Muscle of back (tissue), 11 donors: Measurements from ENCODE around the gene FUNDC2. TPM values are rescaled to one million over a fixed set of nuclear protein-coding genes. Genes with fewer than 3 reads are reported as not detected.
A peak's percentile ranks its signal among the peaks of the same experiment; 100 is the strongest.

Experiments
- DNase-seq, 3 donors: peaks; one replicate each; pipeline versions ENCODE4 v3.0.0 to v3.0.0-alpha.2; 2013
- polyA plus RNA-seq, 10 donors: library from polyadenylated mRNA; unstranded; fragments of 120-200 nt; gene quantifications; one replicate each; pipeline ENCODE4 v1.2.1, GENCODE V29; 2013; ENCODE audit not compliant: insufficient read length in 10 of 10

Gene FUNDC2
- polyA plus RNA-seq, 10 donors: 128 to 151 (median 137) TPM

DNA sequence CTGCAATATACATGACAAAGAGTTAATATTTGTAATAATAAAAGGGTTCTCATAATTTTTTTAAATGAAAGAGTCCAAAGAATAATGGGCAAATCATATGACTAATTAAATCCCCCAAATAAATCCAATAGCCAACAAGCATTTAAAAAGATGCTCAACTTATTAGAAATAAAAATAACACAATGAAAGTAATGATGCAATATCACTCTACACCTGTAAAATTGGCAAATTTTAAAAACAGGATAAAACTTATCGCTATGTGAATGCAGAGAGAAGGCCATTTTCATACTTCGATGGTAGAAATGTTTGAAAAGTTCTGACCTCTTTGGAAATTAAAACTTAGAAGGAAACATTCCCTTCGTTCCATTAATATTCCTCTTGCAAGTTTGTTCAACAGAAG is 6.1 kb upstream of the FUNDC2 start:
- DNase-seq: no peak

DNA sequence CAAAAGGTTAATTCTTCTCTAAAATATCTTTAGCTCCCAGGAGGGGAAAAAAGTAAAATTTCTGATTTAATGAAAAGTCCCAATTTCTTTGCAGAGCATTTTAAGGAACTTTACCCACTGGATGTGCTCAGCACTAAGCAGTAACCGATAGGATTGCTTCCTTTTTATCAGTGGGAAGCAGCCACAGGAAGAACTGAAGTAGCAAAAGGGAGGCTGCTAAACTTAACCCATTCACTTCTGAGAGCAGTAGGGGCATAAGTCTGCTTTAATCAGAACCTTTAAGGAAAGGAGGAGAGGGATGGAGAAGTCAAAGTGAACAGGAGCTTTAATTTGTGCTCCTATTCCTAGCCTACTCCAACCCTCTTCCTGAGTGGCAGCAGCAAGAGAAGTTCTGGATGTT is 4.1 kb upstream of the FUNDC2 start, which contains the start of gene F8:
F8 (minus strand) TSS at position 139 of the 400 bp plus-strand sequence. CDS start 171 bp downstream, outside the sequence.
- no peak for DNase-seq

DNA sequence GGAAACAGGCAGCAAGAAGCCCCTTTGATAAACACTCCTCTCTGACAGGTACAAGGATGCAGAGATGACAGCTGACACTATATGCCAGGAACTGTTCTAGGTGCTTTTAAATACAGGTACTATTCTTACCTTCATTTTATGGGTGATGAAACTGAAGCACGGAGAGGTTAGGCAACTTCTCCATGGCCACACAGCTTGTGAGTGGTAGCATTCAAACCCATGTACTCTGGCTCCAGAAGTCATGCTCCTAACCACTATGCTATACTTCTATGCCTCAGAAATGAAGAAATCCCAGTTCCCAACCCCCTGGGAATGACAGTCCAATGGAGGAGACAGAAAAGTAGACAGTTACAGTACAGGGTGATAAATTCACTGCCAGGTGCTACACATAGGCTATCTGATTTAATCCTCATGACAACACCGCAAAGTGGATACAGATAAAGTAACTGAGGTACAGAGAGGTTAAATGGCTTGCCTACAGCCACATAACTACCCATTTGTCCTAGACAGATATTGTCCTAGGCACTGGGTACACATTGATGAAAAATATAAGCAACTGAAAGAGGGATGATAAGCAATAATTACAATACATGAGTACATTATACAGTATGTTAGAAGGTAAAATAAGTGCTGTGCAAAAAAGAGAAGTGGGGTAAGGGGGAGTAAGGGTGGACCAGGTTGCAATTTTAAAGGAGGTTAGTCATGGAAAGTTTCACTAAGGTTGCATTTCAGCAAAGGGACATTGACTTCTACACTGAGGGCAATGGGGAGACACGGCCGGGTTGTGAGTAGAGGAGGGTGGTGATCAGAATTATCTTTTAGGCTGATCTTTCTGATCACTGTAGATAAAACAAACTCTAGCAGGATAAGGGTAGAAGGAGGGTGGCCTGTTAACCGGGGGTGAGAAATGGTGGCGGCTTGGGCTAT is 2.5 kb upstream of the FUNDC2 start:
- no peak for DNase-seq

DNA sequence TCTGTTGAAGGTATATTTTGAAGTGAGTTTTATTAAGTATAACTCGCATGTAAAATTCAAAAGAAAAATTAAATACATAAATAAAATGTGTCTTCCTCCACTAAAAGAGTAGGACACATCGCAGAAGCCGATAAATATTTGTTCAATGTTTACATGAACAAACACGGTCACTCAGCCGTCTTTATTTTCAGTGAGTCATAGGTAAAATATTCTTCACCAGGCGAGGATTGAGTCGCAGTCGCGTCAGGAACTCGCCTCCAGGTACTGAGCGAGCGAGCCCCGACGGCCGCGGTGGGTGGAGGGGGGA is 271 bp upstream of the FUNDC2 start:
- DNase-seq: no peak

DNA sequence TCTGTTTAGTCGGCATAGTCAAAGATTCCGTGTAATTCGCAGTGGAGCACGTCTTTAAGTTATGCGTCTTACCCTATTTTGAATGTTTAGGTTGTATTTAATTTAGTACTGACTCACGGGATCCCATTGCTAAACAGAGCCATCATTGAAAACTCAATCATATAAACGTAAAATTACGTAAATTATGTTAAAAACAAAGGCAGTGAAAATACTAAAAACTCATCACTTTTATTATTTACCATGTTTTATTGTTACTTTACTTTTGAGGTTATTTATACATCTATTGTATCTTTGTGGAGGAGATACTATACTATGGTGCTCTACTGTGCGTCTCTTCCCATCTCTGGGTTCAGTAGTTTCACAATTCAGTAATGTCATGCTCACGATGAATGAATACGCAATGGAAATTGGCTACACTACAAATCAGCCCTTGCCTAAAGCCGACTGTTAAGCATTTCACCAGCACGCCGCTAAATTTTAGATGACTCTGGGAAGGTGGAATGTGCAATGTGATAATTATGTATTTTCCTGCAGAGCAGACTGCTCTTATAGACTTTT is 944 bp downstream of the FUNDC2 start:
- peak; percentile 53 to 80 (median 63) for DNase-seq

DNA sequence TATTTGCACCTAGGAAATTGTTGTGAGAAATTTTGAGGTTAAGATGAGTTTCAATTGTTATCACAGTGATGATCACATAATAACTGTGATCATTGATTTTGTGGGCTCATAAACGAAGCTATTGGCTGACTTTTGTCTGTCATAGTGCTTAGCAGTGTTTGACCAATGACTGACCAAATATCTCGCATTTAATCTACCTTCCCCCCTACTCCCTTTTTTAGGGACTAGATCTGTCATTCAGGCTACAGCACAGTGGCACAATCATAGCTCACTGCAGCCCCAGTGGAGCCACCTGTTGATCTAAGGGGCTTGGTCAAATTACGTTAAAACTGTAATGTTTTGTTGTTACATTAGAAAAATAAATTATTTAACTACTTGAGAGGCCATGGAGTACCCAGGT is 1.5 kb downstream of the FUNDC2 start:
- DNase-seq: peak in 1 of 3 donors; percentile 6

DNA sequence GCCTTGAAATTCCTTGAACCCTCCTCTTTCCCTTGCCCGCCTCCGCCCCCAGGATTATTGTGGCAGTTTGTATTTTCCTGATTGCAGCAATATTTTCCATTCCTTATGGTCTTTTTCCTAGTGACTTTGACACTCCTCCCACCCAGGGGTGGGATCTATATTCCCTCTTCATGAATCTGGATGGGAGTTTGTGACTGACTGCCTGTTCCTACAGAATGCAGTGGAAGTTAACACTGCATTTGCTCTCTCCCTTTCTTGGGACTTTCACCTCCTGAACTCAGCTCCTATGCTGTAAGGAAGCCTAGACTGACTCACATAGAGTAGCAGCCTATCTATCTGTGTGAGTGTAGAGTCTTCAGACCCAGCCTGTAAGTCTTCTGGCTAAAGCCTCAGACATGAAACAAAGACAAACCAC is 2.2 kb downstream of the FUNDC2 start:
- peak in 2 of 3 donors; percentile 18 to 39 for DNase-seq

DNA sequence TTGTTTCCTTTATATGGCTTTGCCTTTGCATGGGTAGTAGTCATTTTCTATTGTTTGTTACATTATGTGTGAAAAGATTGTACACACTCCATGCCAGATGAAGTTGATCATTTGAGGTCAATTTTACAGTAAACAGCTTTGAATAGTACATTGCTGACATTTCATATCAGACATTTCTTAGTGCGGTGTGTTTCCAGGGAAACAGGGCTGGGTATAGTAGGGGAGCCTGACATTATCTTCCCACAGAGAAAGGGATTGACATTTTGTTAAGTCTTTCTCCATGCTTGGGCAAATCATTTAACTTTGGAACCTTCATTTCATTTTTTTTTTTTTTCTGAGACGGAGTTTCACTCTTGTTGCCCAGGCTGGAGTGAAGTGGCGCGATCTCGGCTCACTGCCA is 5.0 kb downstream of the FUNDC2 start:
- DNase-seq: no peak

DNA sequence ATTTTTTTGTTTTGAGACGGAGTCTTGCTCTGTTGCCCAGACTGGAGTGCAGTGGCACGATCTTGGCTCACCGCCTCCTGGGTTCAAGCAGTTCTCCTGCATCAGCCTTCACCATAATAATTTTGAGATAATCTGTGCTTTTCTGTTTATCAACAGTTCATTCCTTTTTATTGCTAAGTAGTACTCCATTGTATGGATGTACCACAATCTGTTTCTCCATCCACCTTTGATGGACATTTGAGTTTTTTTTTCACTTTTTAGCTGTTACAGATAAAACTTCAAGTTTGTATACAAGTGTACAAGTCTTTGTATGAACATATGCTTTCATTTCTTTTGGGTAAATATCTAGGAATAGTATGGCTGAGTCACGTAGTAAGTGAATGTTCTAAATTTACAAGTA is 9.0 kb downstream of the FUNDC2 start:
- no peak for DNase-seq

DNA sequence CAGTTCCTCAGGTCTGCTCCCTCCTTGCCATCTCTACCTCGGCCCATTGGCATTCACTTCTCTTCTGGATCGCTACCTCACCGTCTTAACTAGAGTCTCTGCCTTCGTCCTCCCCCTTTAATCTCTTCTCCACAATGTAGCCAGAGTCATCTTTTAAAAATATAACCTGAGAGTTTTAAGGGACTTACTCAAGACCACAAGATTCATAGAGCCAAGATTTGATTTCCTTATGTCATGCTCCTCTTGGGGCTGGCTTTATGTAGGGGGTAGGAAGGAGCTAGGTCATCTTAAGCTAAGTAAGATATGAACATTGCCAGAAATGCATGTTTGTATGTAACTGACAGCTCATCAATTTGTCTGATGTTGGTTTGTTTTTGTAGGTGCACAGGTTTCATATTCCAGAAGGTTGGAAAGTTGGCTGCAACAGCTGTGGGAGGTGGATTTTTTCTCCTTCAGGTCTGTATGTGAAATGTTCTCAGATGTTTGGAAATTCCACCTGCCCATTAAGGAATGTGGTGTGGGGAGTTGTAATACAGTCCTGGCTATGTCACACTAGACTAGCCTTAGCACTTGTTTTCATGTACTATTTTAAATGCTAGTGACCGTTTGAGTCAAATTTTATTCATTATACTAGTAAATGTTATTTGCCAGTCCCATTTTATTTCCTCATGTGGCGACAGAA is 19.6 kb downstream of the FUNDC2 start:
- no peak for DNase-seq

DNA sequence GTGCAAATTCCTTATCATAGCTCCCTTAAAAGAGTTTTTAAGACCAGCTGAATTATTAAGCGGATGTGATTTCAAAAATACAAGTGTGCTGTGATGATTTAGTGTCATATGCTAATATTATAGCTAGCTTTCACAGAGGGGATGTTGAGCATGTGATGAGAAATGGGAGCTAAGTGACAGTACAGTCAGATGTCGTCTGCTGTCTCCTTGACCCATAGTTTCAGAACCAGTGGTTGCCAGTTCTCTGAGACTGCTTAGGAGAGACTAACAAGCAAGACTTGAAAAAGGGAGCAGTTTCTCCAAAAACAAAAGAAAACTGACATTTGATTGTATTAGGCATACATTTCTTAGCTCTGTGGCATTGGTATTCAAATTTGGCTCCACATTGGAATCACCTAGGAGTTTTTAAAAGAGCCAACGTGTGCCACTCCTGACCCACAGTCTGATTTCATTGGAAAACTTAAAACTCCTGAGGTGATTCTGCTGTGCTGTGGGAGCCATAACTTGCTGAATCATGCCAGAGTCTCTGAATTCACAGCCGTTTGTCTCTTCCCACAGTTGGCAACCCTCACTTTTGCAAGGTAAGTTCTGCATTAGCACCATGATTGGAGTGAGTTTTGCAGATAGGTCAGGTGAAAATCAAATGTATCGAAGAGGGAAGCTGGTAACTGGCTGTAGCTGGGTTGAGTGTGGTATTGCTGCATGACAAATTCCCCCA is 20.3 kb downstream of the FUNDC2 start:
- DNase-seq: no peak

DNA sequence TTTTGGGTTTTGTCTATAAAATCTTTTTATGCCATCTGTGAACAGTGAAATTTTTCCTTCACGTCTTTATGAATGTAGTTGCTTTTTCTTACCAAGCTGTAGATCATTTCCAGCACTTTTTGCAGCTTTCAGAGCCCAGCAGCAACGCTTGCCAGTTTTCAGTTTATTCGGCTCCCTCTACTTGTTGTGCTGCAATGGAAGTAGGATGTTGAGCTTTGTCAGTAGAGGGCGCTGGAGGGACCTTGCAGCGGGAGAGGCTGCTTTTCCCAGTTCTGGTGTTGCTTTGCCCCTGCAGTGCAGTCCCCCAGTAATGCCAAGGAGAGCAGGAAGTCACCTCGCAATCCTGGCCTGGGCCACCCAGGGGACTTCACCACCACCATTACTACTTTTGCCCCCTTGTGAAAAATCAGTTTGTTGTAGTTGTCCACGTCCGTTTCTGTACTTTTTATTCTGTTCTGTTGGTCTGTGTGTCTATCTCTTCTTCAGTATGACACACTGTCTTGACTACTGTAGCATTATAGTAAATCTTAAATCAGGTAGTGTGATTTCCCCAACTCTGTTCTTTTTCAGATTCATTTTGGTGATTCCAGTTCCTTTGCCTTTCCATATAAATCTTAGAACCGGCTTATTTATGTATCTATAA is 22.5 kb downstream of the FUNDC2 start:
- peak in 2 of 3 donors; percentile 26 to 34 for DNase-seq

DNA sequence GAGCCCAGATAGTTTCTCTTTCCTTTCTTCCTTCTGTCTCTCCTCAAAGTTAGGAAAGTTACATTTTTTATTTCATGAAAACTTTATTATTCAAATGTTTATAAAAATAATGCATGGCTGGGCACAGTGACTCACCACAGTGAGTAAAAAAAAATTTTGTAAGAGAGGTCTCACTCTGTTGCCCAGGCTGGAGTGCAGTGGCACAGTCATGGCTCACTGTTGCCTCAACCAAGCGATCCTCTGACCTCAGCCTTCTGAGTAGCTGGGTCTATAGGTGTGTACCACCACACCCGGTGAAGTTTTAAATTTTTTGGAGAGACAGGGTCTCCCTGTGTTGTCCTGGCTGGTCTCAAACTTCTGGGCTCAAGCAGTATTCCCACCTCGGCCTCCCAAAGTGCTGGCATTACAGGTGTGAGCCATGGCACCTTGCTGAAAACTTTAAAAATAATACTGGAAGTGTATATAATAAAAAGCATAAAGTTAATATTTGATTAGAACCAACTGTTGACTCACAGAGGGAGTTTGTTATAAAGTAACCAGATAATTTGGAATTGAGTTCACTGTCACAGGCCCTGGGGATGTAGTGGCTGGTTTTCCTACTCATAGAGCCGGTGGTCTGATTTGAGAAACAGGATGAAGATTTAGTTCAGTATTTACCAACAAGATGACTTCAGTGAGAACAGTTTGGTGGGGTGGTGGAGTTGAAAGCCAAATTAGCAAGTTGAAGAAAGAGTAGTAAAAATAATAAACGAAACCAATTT is 26.3 kb downstream of the FUNDC2 start:
- no peak for DNase-seq

DNA sequence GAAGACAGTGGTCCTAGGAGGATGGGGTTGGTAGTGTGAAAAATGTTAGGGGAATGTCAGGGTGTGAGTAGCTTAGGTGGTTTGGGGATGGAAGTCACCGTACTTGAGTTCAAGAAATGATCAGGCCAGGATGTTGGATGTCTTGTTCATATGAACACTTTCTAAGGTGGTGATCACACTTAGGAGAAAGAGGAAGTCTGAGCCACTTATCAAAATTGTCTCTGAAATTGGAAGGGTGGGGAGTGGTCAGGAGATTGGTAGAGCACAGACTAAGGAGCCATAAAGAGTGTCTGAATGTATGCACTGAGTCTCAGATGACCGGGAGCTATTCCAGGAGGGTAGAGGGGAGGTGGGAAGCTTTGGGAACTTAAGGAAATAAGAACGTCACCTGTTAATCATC is 27.0 kb downstream of the FUNDC2 start:
- no peak for DNase-seq

DNA sequence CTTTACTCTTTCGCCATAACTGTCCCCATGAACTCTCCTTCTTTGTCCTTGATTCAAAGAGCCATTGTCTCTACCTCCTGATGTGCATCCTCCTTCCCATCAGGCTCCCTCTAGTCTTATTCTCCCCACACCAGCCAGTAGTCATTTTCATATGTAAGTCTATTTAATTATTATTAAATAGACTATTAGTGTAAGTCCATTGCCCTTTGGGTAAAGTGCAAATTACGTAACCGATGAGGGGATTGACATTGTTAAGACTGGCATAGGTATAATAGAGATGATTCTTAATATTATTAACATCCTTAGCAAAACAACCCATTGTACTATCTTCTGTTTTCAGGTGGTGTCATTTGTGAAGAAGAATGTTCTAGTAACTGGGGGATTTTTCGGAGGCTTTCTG is 27.6 kb downstream of the FUNDC2 start:
- no peak for DNase-seq

DNA sequence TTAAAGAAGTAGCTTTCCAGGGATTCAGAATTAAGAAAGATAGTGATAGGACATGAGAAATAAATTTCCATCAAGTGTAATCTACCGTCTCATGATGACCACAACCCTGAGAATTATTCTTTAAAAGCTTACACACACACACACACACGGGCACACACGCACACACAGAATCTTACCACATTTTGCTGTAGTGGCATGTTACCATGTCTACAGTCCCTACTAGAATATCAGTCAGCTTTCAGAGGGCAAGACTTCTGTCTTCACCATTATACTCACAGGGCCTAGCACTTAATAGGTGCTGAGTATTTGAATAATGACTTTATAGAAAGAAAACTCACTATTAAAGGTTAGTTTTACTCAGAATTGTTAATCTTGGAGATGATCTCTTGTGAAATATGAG is 28.9 kb downstream of the FUNDC2 start:
- no peak for DNase-seq

DNA sequence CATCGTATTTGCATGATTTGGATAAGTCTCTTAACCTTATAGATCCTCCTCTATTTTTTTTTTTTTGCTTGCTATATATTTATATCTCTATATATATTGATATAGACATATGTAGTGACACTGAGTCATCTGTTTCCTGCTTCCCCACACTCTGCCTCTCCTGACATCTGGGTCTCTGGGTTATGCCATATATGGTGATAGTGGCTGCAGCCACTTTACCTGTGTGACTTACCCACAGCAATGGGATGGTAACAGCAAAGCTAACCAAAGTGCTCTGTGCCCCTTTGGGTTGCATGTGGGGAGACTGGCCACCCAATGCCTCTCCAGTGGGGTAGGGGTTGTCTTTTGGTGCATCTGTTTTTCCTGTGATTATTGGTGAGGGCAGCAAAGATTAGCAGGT is 29.8 kb downstream of the FUNDC2 start:
- no peak for DNase-seq

DNA sequence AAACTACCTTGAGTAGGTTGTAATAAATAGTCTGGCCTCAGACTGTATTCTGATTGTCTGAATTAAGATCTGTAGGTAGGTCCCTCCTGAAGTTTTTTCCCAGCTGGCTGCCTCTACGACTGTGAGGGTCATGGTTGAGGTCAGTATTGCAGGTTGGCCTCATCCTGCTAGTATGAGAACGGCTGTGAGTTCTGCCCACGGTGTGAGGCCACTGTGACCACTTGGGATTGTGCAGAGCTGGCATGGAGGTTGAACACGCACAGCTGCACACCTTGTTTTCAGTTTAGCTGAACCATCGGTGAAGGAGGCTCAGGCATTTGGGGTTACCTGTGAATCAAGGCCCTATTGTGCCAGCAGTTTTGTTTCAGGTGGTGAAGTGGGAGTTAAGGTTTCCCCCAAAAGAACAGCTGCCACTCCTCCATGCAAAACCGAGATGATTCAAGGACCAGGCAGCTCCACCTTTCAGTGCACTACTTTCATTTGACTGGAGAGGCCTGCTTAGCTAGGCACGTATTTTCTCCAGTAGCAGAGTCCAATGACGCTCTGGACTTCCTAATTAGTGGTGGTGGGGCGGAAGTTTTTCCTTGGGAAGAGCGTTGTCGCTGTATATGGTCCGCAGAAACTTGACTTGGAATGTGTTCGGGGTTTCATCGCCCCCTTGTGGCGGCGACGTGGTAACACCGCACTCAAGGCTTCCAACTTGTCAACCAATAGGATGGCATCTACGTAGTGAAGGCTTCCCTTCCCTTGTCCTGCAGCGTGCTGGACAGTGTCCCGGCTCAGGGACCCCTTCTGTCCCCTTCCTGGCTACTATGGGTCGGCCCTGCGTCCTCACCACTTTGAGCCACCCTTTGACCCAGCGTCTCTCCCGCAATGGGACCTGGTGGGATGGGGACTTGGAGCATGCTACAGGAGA is 30.5 kb downstream of the FUNDC2 start:
- DNase-seq: peak; percentile 60 to 80 (median 72)

DNA sequence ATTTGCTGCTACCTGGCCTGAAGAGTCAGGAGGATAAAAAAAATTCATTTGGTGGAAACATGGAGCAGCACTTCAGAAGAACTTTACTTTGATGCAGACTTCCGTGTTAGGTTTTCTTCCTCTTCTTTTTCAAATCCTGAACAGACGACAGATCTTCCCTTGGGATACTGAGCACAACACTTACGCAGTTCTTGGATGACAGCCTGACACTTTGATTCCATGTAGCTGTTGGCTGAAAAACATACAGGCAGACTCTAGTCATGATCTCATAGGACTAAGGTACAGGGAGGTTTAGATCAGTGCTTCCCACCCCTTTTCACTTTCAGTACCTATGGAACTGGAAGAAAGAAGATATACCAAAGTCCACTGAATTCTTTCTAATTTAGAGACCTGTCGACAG is 35.1 kb downstream of the FUNDC2 start:
- peak in 1 of 3 donors; percentile 9 for DNase-seq
